Measurements from ENCODE around the gene ALLC.

GRCh38 chr2:3712424-3712823 lies 54.4 kb downstream of the ALLC start:
- TF ChIP-seq CTCF (IDR thresholded peaks at IDR 0.05) (no peak), MEF2A (IDR thresholded peaks at IDR 0.05; ENCODE audit: borderline replicate concordance, low read depth) (no peak), REST (IDR thresholded peaks at IDR 0.05; ENCODE audit: low read depth, low read length) (no peak)
